UCSD-AML1 (cell line): ENCODE measurements around the gene VSTM4.

ENCODE experiments used
- DNase-seq: peaks from one replicate; lab custom pipeline; 2025; ENCODE audit not compliant: unreplicated experiment; lab: John Stamatoyannopoulos, UW

Gene VSTM4

DNA sequence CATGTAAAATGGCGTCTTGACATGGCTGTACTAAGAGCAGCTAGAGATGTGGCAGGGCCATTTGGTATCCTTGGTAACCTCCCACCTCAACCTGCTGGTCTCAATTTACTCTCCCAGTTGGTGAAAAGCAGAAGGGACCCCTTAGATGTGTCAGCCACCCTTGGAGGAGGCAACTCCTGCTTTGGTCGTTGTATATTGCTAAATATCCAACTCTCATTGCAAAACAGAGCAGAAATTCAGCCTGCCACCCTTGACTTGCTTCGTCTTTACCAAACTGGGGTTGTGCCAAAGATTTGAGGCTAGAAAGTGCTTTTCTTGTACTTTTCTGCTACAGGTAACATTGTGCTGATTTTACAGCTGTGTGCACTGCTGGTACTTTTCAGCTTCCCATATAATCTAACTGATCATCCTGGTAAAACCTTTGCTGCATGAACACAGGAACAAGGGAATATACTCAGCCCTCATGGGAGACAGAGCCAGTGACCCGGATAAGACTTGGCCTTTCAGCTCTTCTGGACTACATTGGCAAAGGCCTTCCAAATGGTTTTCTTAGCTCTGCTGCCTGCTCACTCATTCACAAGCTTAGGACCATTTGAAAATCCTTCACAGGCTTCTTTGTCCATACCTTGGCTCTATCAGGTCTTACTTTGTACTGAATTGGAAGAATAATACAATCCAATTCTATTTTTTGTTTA lies 2.2 kb upstream of the VSTM4 start:
- DNase-seq, result no peak

DNA sequence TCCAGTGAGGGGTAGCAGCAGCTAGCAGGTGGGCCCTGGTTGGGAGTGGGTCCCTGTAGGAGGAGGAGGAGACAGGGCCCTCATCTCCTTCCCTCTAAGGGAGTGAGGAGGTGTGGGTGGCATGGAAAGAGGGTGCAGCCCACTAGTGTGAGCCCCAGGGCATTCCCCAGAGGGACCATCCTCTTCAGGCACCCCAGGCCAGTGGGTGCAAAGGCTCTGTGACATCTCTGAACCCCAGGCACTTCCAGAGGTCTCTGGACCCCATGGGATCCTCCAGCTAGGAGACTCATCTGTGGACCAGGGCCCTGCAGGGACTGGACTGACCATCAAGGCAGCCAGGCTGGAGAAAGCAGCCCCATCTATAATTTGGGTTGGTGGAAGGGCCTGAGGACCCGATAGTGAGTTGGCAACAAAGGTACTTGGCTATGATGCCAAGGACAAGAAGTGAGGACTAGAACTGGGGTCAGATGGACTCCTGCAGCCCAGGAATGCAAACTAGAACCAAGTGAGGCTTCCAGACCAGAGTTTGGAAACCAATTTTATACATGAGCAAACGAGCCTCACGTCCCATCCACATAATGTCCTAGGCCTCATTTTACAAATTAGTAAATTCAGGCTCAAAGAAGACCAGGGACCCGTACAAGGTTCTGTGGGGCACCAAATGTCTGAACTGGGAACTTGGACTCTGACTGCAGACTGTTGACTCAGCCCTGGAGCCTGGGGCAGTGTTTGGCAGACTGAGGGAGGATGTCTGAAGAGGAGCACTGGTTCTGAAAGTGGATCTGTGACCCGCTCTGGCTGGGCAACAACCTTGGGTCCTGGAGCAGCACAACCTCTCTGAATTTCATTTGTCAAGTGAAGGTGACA lies 1.4 kb upstream of the VSTM4 start:
- no peak for DNase-seq

DNA sequence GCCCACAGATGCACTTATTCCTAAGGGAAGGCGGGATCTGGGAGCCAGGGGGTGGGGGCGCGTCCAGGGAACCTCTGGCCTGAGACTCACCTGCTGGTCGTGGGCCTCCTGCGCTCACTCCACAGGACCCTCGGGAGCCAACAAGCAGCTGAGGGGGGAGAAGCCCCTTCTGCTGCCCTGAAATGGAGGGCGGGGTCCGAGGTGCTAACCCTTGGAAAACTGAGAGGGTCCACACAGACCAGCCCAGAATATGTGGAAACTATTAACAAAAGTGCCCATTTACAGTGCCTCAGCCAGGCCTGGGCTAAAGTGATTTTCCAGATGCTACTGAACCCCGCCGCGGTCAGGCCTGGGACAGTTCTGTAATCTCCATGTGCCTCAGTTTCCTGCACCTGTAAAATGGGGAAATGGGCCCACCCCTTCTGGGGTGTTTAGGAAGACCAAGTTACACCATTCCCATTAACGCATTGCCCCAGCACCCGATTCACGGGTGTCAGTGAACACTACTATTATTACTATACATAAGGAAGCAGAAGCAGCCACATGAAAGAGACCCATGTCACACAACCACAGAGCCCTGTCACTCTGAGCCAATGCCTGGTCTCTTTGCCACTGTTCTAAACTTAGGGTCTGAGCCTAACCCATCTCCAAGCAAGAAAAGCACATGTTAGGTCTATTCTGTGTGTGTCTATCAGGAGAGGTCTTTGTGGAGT lies 630 bp upstream of the VSTM4 start:
- no peak for DNase-seq

DNA sequence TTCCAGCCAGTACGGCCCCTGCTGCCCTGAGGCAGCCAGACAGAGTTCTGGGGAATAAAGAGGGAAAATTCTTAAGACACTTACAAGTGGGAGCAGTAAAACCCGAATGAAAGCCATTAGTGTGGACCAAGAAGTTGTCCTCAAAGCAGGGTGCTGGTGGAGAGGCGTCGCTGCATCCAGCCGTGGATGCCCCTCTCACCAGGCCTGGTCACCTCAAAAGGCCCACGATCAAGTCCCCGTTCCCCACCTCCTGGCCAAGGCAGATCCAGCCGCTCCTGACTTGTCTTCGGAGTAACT lies 656 bp downstream of the VSTM4 start:
- no peak for DNase-seq

DNA sequence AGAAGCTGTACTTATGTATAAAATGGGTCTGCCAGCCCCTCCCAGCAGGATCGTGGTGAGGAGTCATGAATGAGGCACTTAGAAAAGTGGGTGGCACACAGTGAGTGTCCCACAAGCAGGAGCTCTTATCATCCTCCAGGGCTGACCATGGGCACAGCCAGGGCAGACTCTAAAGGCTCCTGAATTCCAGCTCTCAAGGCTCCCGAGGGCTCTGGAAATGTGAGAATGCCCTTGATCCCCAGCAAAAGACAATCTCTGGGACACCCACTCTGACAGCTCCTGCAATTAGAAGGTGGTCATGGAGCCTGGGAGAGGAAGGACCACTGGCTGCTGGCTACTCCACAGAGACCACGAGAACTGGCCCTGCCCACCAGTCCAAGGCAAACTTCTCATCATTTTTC lies 1.6 kb downstream of the VSTM4 start:
- no peak for DNase-seq

DNA sequence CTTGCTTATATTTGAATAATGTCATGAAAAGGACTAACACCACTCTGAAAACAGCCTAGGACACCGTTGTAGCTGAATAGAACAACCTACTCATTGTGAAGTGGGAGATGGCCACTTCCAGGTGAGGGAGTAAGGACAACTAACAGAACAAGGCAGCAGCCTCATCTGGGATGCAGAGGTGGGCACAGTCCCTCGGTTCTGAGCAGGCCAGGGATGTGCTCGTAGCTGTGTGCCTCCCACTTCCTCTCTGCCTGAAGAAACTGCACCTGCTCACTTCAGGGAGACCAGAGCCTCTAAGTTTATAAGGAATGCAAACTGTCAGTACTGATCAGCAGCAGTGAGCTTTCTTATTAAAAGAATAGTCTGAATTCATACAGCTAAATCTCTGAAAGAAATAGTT lies 2.5 kb downstream of the VSTM4 start:
- DNase-seq, result no peak

DNA sequence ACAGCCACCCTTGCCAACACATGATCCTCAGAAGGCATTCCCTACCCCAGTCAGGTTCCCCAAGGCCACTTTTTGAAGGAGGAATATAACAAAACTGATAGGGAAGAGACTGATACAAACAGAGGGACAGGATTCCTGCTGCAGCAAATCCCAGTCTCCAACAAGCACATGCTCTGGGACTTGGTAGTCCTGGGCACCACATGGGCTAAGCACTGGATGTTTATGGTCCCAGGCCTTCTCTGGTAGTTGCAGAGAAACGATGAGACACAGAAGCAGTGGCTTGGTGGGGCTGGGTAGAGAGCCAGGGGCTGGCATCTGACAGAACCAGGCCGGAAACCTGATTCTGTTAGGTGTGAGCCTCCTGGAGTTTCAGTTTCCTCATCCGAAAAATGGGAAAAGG lies 3.2 kb downstream of the VSTM4 start:
- DNase-seq, result no peak

DNA sequence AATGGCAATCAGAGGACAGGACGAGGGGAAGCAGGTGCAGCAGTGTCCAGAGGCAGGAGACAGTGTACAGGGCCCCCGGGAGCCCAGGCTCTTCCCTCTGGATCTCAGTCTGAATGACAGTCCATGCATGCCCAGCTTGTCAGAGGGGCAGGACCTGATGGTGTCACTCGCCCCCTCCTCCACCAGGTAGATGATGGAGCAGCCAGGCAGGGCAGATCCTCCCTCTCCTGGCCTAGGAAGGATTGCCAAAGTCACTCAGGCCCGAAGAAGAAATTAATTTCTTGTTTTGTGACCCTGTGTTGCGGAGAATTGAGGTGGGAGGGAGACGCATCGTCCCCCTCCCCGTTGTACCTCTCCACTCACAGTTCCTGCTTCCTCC lies 4.0 kb downstream of the VSTM4 start:
- DNase-seq, result no peak

DNA sequence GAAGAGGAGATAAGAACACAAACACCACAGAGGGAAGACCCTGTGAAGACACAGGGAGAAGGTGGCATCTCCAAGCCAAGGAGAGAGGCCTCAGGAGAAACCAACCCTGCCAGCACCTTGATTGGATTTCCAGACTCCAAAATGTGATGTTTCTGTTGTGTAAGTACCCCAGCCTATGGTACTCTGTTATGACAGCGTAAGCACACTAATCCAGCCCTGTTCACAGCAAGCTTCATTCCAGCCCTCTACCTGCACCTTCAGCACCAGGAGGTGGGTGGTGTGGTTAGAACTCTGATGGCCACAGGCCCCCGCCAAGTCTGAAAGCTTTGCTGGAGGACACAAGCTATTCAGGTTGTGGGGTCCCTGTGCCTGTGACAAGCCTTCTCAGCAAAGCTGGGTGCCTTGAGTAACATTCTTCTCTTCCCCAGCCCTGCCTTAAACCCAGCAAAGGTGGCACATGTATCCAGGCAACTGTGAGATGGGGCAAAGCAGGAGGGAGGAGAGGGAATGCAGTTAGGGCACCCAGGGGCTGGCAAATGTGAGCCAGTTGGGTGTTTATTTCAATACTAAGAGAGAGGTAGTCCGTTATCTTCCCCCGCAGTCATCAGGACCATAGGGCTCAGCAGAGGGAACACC lies 4.5 kb downstream of the VSTM4 start:
- no peak for DNase-seq

DNA sequence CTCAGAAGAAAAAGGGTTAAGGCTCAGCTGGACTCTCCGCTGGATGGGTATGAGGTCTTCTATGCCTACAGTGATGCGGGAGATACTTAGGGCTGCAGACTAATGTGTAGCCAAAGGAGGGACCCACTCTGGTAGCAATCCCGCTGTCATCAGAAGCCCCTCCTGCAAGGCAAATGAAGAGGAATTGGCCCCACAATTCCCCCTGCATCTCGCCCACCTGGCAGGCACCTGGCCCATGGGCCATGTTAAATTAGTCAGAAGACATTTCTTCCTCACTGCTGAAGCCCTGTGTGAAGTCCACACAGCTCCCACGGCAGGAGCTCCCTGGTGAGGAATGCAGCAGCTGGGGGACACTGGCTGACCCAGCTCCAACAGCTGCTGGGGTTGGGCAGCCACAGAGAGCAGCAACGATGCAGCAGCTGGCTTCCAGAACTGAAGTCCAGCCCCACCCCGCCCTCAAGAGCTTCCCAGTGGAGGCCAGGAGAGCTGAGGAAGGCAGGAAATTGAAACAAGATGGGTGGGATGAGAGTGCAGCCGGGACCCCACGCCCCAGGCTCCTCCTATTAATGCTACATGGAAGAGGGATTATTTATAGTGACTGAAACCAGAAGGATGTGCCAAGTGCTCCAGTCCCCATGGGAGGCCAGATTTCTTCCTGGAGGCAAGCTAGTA lies 5.5 kb downstream of the VSTM4 start:
- DNase-seq, result no peak

DNA sequence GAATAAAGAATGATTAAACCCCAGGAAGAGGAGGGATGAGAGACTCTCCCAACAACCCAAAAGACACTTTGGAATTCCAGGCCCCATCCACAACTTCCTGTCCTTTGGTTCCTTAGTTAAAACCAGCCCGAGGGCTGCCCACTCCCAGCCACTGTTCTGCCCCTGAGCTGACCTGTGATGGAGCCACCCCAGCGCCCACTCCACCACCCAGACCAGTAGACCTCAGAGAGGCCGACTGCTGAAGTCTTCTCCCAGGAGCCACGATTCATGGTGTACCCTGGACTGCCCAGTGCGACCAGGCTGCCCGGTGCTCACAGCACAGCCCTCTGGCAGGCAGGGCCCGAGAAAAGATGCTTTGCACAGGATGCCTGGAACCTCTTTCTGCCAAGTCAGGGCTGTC lies 6.7 kb downstream of the VSTM4 start:
- no peak for DNase-seq

DNA sequence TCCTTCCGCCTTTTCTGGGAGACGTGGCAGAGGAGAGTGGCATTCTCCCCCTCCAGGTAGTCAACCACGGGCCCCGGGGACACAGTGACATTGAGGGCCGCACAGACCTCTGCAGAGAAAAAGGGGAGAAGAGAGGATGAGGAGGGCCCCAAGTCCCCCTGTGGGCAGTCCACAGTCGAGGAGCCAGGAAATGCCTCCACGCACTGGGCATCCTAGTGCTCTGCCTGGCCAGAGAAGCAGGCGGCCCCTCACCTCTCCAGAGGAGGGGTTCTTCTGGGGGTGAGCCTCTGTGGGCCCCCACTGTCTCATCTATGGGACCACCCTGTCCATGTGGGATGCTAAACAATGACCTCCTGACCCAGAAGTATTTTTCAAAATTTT lies 7.4 kb downstream of the VSTM4 start:
- DNase-seq, result no peak

DNA sequence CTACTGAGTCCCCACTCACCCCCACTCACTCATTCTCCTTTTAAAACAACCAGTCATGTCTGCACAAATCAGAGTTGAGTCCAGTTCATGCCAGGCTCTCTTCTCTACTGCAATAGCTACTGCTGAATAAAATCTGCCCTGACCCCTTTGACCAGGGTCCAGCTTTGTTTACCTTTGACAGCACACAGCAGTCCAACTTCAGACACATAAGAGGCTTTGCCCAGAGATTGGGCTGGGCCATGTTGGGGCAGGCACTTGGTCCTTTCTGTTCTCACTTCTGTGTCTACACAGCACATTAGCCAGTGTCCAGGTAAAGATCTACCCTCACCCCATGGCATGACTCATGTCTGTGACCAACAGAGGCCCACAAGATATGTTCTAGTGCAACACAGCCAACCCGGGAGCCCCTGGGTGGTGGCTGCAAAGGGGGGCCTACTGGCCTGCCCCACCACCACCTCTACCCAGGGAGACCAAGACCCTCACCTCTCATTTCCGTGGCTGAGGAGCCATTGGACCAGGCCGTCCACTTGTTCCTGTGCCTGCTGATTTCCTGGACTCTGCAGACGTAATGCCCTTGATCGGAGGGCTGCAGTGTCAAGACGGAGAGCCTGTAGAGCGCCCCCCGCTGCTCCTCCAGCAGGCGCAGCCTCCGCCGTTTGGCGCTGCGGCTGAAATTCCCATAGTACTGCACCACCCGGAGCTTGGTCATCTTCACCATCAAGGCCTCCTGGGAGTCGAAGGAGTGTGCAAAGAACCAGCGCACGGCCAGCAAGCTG lies 8.0 kb downstream of the VSTM4 start:
- DNase-seq, result no peak

DNA sequence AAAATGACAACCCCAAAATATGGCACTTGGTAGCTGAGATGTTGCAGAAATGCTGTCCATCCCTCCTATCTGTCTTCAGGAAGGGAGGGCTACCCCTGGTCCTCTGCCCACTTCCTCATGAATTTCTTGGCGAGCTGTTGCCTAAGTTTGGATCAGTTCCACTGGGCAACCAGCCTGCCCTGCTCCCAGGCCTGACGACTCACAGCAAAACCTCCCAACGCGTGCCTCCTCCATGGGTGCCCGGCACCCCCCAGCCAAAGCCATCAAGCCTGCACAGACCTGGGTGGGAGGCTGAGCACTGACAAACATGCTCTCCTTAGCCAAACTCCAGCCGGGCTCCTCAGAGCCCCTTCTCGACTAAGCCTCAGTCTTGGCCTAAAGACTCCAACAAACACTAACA lies 8.9 kb downstream of the VSTM4 start:
- DNase-seq, result no peak

DNA sequence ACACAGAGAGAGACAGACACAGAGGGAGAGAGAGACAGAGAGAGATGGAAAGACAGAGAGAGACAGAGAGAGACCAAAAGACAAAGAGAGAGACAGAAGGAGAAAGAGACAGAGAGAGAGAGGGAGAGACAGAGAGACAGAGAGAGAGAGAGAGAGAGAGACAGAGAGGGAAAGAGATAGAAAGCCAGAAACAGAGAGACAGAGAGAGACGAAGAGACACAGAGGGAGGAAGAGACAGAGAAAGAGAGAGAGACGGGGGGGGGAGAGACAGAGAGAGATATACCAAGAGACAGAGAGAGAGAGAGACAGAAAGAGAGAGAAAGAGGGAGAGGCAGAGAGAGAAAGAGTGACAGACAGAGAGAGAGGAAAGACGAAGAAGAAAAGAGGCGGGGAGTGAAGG lies 10.2 kb downstream of the VSTM4 start:
- no peak for DNase-seq

DNA sequence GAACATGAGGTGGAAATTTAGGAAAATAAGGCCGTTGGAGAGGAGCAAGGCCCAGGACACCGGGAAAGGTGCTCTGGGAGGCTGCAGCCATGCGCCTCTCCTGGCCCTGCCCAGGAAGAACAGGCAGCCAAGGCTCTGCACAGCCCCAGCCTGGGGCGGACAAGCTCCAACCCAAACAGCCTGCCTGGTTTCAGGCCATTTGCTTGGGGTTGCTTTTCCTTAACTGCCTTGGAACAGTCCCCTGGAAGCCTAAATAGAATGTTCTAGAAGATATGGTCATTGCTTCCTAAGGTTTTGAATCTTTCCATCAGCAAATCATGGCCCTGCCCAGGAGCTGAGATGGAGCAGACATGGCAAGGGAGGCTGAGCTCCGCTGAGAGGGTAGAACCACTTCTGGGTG lies 11.0 kb downstream of the VSTM4 start:
- DNase-seq, result no peak

DNA sequence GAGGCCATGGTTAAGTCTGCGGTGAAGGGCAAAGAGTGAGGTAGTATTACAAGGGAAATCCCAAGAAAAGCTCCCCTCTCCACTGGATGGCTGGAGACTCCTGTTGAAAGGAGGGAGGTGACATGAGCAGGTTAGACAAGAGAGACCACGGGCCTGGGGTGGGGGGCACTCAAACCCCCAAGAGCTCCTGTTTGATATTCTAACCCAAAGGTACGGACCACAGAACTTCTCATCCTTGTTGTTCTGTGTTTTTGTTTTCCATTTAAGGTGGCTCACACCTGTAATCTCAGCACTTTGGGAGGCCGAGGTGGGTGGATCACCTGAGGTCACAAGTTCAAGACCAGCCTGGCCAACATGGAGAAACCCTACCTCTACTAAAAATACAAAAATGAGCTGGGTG lies 11.6 kb downstream of the VSTM4 start:
- no peak for DNase-seq

DNA sequence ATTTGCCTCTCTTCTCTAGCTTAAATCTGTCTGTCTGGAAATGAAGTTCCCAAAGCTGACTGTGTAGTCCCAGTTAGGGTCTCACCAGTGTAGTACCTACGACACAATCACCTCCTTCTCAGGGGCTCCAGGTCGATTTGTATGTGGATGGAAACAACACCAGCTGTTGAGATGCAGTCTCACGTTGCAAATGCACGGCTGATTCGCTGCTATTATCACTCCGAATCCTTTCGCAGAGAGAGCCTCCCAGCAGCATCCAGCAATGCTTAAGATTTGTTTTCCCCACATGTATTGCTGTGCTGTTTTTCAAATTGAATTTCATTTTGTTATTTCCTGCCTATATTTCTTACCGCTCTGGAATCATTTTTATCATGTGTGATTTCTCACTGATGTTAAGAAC lies 16.3 kb downstream of the VSTM4 start:
- DNase-seq, result no peak

DNA sequence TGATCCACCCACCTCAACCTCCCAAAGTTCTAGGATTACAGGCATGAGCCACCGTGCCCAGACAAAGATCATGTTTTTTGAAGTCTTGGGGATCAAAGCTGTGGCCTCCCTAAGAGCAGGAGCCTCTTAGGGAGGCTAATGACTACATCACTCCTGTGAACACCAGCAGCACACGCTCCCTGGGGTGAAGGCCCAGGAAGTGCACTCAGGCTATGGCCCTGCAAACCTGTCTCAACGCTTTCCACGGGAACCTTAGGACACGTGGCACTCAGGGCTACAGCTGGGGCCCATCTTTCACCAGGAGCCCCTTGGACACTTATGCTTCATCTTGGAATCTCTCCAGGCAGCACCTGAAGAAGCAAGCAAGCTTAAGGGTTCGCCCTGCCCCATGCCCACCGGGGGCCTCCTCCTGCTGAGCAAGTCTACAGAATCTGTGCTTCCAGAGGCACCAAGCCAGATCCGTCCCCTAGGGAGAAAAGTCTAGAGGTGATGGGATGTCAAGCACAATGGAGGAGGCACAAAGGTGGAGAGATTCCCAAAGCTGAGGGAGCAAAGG lies 18.4 kb downstream of the VSTM4 start:
- no peak for DNase-seq

DNA sequence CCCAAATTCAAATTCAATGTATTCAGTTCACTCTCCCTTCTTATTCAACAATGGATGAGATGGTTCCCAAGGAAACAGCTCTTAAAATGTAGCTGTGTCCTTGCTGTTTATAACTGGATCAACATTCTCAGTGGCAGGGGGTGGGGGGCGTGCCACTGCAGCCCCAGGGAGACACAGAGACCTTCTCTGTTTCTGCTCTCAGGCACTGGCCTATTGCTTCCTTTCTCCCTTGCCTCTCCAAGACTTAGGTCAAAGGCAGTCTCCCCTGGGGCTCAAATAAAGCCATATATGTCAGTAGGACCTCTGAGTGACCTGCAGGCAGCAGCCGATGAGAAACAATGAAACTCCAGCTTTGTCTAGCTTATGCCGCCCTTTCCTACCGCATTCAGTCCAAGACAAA lies 20.7 kb downstream of the VSTM4 start:
- DNase-seq, result no peak
